Panc1 (cell line): ENCODE measurements around the gene GATB.

Experiments used
- POLR2AphosphoS5 ChIP-seq: IDR thresholded peaks from 2 replicates; pipeline ENCODE4 v1.6.1; 2012; ENCODE audit warnings: mild to moderate bottlenecking, low read depth, low read length, moderate library complexity
- REST ChIP-seq, 2 experiments: IDR thresholded peaks; 2 replicates each; pipeline ENCODE4 v1.6.1; 2011 to 2012; ENCODE audit warnings: low read depth in 2 of 2, control low read depth in 1 of 2, low read length in 1 of 2, mild to moderate bottlenecking in 1 of 2, moderate library complexity in 1 of 2; ENCODE audit not compliant: insufficient read depth in 1 of 2
- TCF7L2 ChIP-seq: IDR thresholded peaks from 2 replicates; pipeline ENCODE4 v1.6.1; 2011; ENCODE audit warnings: mild to moderate bottlenecking, low read depth, low read length, inconsistent platforms
- TF ChIP-seq, protein P1 (sequence below): fragments of 450-650 bp; IDR thresholded peaks from 2 replicates; pipeline ENCODE4 v1.5.1; 2017; ENCODE audit warnings: mild to moderate bottlenecking

- TF ChIP-seq, protein P1, sequence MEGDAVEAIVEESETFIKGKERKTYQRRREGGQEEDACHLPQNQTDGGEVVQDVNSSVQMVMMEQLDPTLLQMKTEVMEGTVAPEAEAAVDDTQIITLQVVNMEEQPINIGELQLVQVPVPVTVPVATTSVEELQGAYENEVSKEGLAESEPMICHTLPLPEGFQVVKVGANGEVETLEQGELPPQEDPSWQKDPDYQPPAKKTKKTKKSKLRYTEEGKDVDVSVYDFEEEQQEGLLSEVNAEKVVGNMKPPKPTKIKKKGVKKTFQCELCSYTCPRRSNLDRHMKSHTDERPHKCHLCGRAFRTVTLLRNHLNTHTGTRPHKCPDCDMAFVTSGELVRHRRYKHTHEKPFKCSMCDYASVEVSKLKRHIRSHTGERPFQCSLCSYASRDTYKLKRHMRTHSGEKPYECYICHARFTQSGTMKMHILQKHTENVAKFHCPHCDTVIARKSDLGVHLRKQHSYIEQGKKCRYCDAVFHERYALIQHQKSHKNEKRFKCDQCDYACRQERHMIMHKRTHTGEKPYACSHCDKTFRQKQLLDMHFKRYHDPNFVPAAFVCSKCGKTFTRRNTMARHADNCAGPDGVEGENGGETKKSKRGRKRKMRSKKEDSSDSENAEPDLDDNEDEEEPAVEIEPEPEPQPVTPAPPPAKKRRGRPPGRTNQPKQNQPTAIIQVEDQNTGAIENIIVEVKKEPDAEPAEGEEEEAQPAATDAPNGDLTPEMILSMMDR, result no peak
- TF ChIP-seq POLR2AphosphoS5 (no peak), REST (IDR thresholded peaks at IDR 0.05; ENCODE audit: insufficient read depth in 1 of 2, low read depth in 2 of 2, low read length in 1 of 2) (no peak), TCF7L2 (no peak)
Measured at GRCh38 chr4:151641983-151642382, 118.8 kb downstream of the GATB start.
